Choroid plexus epithelial cell (primary cell): ENCODE data around the gene GABRA4.

ENCODE experiments used
- DNase-seq: peaks from one replicate; pipeline ENCODE4 v3.0.0-alpha.2; 2010; ENCODE audit warnings: low read depth
- H3K4me3 ChIP-seq: 2 replicates; pipeline ENCODE4 v1.5.1; 2011; ENCODE audit warnings: low read depth, mild to moderate bottlenecking, control low read depth, low read length, moderate library complexity
- CTCF ChIP-seq: conservative IDR thresholded peaks from 2 replicates; pipeline ENCODE4 v1.5.1; 2011; ENCODE audit warnings: low read depth, mild to moderate bottlenecking, control low read depth, inconsistent platforms, low read length, moderate library complexity

Gene GABRA4

GRCh38 chr4:46980851-46981250 is 12.5 kb downstream of the GABRA4 start:
- H3K4me3 ChIP-seq = no peak overlapping the region
- no peak for TF ChIP-seq CTCF
- DNase-seq = no peak

- TF ChIP-seq CTCF = no peak
- DNase-seq = no peak
- H3K4me3 ChIP-seq = no peak overlapping the region
Measured at GRCh38 chr4:46979726-46980125, 13.7 kb downstream of the GABRA4 start.

- no peak for TF ChIP-seq CTCF
- no peak for DNase-seq
- H3K4me3 ChIP-seq = no peak overlapping the region
Measured at GRCh38 chr4:46979283-46979682, 14.1 kb downstream of the GABRA4 start.

- no peak for TF ChIP-seq CTCF
- DNase-seq = no peak
- no peak overlapping the region for H3K4me3 ChIP-seq
Measured at GRCh38 chr4:46977245-46977644, 16.1 kb downstream of the GABRA4 start.

GRCh38 chr4:46975812-46976553 is 17.4 kb downstream of the GABRA4 start:
- peak; percentile 39 for DNase-seq
- TF ChIP-seq CTCF = no peak
- no peak overlapping the region for H3K4me3 ChIP-seq

- H3K4me3 ChIP-seq = no peak overlapping the region
- DNase-seq = no peak
Measured at GRCh38 chr4:46974891-46975543, 18.4 kb downstream of the GABRA4 start.

More at GRCh38 chr4:46974891-46975543, 18.4 kb downstream of the GABRA4 start:
- no peak for TF ChIP-seq CTCF
